ENCODE results near the gene RPAIN.

DNA sequence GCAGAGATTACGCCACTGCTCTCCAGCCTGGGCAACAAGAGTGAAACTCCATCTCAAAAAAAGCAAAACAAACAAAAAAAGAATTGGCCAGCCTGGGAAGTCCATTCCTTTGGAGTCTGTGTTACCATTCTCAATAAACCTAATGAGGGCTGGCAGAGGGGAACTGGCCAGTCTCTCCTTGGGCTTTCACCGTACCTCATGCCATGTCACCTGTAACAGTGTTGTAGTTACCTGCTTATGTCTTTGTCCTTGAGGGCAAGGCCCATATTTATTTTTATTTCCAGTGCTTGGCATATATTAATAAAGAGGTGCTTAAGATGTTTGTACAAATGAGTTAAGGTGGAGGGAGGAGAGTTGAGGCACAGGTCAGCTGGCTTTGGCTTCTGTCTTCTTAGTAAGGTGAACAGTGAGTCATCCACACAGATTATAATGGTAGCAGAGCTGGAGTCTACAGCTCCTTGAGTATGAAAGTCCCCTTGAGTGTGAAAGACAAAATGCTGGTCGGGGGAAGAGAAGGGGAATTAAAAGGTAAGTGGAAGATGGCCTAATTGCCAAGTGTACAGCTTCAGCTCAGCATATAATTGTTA is 10.5 kb downstream of the RPAIN start:
- TF ChIP-seq POLR2A (IDR thresholded peaks at IDR 0.05; ENCODE audit: low read depth, low read length) (no peak), POLR2AphosphoS5 (IDR thresholded peaks at IDR 0.05; ENCODE audit: insufficient read depth, low read depth, low read length) (no peak), EZH2 (IDR thresholded peaks at IDR 0.05; ENCODE audit: borderline replicate concordance, low read depth, low read length, severe bottlenecking) (no peak), GATA2 (IDR thresholded peaks at IDR 0.05; ENCODE audit: insufficient read depth, insufficient read length, low read depth, low read length) (no peak), MYC (IDR thresholded peaks at IDR 0.05; ENCODE audit: low read depth, low read length) (no peak), JUN (IDR thresholded peaks at IDR 0.05; ENCODE audit: borderline replicate concordance, insufficient read depth, insufficient read length, low read depth) (no peak), FOS (IDR thresholded peaks at IDR 0.05; ENCODE audit: borderline replicate concordance, insufficient read depth, low read length) (no peak)
- TF ChIP-seq, protein P1, sequence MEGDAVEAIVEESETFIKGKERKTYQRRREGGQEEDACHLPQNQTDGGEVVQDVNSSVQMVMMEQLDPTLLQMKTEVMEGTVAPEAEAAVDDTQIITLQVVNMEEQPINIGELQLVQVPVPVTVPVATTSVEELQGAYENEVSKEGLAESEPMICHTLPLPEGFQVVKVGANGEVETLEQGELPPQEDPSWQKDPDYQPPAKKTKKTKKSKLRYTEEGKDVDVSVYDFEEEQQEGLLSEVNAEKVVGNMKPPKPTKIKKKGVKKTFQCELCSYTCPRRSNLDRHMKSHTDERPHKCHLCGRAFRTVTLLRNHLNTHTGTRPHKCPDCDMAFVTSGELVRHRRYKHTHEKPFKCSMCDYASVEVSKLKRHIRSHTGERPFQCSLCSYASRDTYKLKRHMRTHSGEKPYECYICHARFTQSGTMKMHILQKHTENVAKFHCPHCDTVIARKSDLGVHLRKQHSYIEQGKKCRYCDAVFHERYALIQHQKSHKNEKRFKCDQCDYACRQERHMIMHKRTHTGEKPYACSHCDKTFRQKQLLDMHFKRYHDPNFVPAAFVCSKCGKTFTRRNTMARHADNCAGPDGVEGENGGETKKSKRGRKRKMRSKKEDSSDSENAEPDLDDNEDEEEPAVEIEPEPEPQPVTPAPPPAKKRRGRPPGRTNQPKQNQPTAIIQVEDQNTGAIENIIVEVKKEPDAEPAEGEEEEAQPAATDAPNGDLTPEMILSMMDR (IDR thresholded peaks at IDR 0.05; ENCODE audit: extremely low read depth in 1 of 2, insufficient read depth in 1 of 2, low read depth in 1 of 2, low read length in 2 of 2) = no peak
- TF ChIP-seq, protein P2, sequence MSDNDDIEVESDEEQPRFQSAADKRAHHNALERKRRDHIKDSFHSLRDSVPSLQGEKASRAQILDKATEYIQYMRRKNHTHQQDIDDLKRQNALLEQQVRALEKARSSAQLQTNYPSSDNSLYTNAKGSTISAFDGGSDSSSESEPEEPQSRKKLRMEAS (IDR thresholded peaks at IDR 0.05; ENCODE audit: insufficient read depth, insufficient read length) = no peak
